Fibroblast of lung (primary cell): Measurements from ENCODE around the gene CHST1. TPM values are rescaled to one million over a fixed set of nuclear protein-coding genes. Genes with fewer than 3 reads are reported as not detected.
A peak's percentile ranks its signal among the peaks of the same experiment; 100 is the strongest.

Source experiments
- DNase-seq, 2 donors: peaks; one replicate each; pipeline versions ENCODE4 v3.0.0 to v3.0.0-alpha.2; 2010; ENCODE audit warnings: low read depth in 2 of 2
- H2AFZ ChIP-seq: 2 replicates; pipeline ENCODE4 v1.5.1; 2012; ENCODE audit warnings: low read length, control low read depth, inconsistent platforms
- H3K27ac ChIP-seq: 2 replicates; pipeline ENCODE4 v1.5.1; 2011; ENCODE audit warnings: low read length, control low read depth; ENCODE audit not compliant: insufficient read depth
- H3K27me3 ChIP-seq: 2 replicates; pipeline ENCODE4 v1.5.1; 2011; ENCODE audit warnings: mild to moderate bottlenecking, low read length; ENCODE audit not compliant: control insufficient read depth, insufficient read depth
- H3K36me3 ChIP-seq: 2 replicates; pipeline ENCODE4 v1.5.1; 2011; ENCODE audit warnings: low read length; ENCODE audit not compliant: control insufficient read depth, insufficient read depth
- H3K4me1 ChIP-seq: 2 replicates; pipeline ENCODE4 v1.5.1; 2011; ENCODE audit warnings: low read length; ENCODE audit not compliant: control insufficient read depth, insufficient read depth; ENCODE audit errors: extremely low read depth
- H3K4me2 ChIP-seq: 2 replicates; pipeline ENCODE4 v1.5.1; 2011; ENCODE audit warnings: low read length, control low read depth; ENCODE audit not compliant: insufficient read depth; ENCODE audit errors: extremely low read depth
- H3K4me3 ChIP-seq, 4 experiments: fragments of 200-600 bp in 1 of 4; sonication (generic) in 1 of 4; replicated peaks in 1 of 4; 2 replicates each; pipeline ENCODE4 v1.5.1; 2011 to 2016; ENCODE audit warnings: low read length in 4 of 4, low read depth in 3 of 4, mild to moderate bottlenecking in 3 of 4, control low read depth in 2 of 4, inconsistent platforms in 1 of 4, mixed read lengths in 1 of 4; ENCODE audit not compliant: insufficient read depth in 1 of 4; ENCODE audit errors: control extremely low read depth in 1 of 4
- H3K79me2 ChIP-seq: 2 replicates; pipeline ENCODE4 v1.5.1; 2012; ENCODE audit warnings: mild to moderate bottlenecking, low read length, inconsistent platforms; ENCODE audit not compliant: control insufficient read depth, insufficient read depth
- H3K9ac ChIP-seq: 2 replicates; pipeline ENCODE4 v1.5.1; 2011; ENCODE audit warnings: mild to moderate bottlenecking, low read length, control low read depth; ENCODE audit not compliant: insufficient read depth
- H3K9me3 ChIP-seq: 2 replicates; pipeline ENCODE4 v1.5.1; 2012; ENCODE audit warnings: low read depth, low read length; ENCODE audit not compliant: control insufficient read depth, insufficient read depth
- H4K20me1 ChIP-seq: 2 replicates; pipeline ENCODE4 v1.5.1; 2011; ENCODE audit warnings: low read length; ENCODE audit not compliant: control insufficient read depth, insufficient read depth; ENCODE audit errors: extremely low read depth
- CTCF ChIP-seq, 2 donors: IDR thresholded peaks in 1 of 2; conservative IDR thresholded peaks in 1 of 2; 1 replicate in 1 of 2; 2 replicates in 1 of 2; pipeline ENCODE4 v1.5.1; 2011 to 2012; ENCODE audit warnings: low read length in 2 of 2, control low read depth in 1 of 2, inconsistent platforms in 1 of 2, low read depth in 1 of 2, mild to moderate bottlenecking in 1 of 2
- EZH2 ChIP-seq: IDR thresholded peaks from 2 replicates; pipeline ENCODE4 v1.5.1; 2012; ENCODE audit warnings: low read length, control low read depth, mild to moderate bottlenecking; ENCODE audit errors: missing control alignments
- polyA plus RNA-seq, 2 donors: library from polyadenylated mRNA; depleted of rRNA in 1 of 2; stranded (reverse) in 1 of 2; unstranded in 1 of 2; fragments of >200 nt; gene quantifications; 2 replicates each; pipeline ENCODE4 v1.2.1, GENCODE V29; 2011 to 2012; ENCODE audit warnings: missing spikeins in 1 of 2
- total RNA-seq: library from RNA; depleted of rRNA; stranded (reverse); fragments of >200 nt; gene quantifications from 2 replicates; pipeline ENCODE4 v1.2.1, GENCODE V29; 2014

Gene CHST1
- total and polyA plus RNA-seq, 2 donors (not counting 1 experiment from before 2014, with no cell fraction given) = under 0.01 to 0.17 TPM

- no peak overlapping the region for H2AFZ ChIP-seq
- no peaks in the 10 kb centered on the region for H4K20me1 ChIP-seq
- no peak overlapping the region for H3K27ac ChIP-seq
- no peak for DNase-seq
- TF ChIP-seq EZH2 (no peak), CTCF (conservative IDR thresholded peaks at IDR 0.05 in 1 of 2, IDR thresholded peaks at IDR 0.05 in 1 of 2; ENCODE audit: low read depth in 1 of 2, low read length in 2 of 2) (no peak)
- H3K9ac ChIP-seq = no peak overlapping the region
- no peaks in the 10 kb centered on the region for H3K36me3 ChIP-seq
- H3K27me3 ChIP-seq = no peaks in the 10 kb centered on the region
- H3K4me3 ChIP-seq = no peak overlapping the region
- no peaks in the 10 kb centered on the region for H3K4me1 ChIP-seq
- no peak overlapping the region for H3K4me2 ChIP-seq
- no peaks in the 10 kb centered on the region for H3K9me3 ChIP-seq
- H3K79me2 ChIP-seq = no peaks in the 10 kb centered on the region
These were observed 12.1 kb downstream of the CHST1 start for GRCh38 chr11:45653277-45653676.

DNA sequence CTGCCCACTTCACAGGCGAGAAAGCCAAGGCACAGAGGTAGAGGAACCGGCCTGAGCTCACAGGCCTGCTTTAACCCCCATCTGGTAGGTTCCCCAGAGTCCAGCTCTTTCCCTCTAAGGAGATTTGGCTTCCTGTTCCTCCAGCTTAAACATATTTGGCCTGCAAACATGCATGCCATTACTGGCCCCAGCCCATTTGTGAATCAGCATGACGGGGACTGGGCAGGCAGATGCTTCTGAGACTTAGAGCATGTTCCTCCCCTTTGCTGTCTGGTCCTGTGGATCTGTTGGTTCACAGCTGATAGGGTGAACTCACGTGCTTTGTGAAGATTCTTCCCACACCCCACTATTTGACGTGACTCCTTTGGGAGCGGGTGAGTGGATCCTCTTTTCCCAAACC, 12.6 kb downstream of the CHST1 start:
- Histone ChIP-seq H2AFZ (no peak overlapping the region), H3K4me2 (no peak overlapping the region)
- peak; percentile 13 to 36 for DNase-seq

More for the DNA sequence above, 12.6 kb downstream of the CHST1 start:
- H3K27me3 ChIP-seq = no peaks in the 10 kb centered on the region
- no peak overlapping the region for H3K4me3 ChIP-seq
- no peak overlapping the region for H3K27ac ChIP-seq
- H3K79me2 ChIP-seq = no peaks in the 10 kb centered on the region
- no peaks in the 10 kb centered on the region for H4K20me1 ChIP-seq
- H3K36me3 ChIP-seq = no peaks in the 10 kb centered on the region
- H3K4me1 ChIP-seq = no peaks in the 10 kb centered on the region
- H3K9ac ChIP-seq = no peak overlapping the region
- TF ChIP-seq EZH2 (no peak), CTCF (conservative IDR thresholded peaks at IDR 0.05 in 1 of 2, IDR thresholded peaks at IDR 0.05 in 1 of 2; ENCODE audit: low read depth in 1 of 2, low read length in 2 of 2) (no peak)
- H3K9me3 ChIP-seq = no peaks in the 10 kb centered on the region
